Measurements from ENCODE around the gene AP4E1.

AP4E1 gene

GRCh38 chr15:50997371-50998051 lies 89.0 kb downstream of the AP4E1 start:
- no peak overlapping the region for H3K4me3 ChIP-seq (ENCODE audit: low read depth in 1 of 2, low read length in 2 of 2)
- no peak overlapping the region for H3K9ac ChIP-seq (ENCODE audit: low read depth in 1 of 2, low read length in 2 of 2)
- H3K9me3 ChIP-seq (ENCODE audit: control insufficient read depth in 1 of 2, low read length in 2 of 2): no peaks in the 10 kb centered on the region
- H3K36me3 ChIP-seq (ENCODE audit: control insufficient read depth in 1 of 2, insufficient read depth in 2 of 2, low read length in 2 of 2): peaks cover 13 to 30% of the 10 kb centered on the region in 2 donors
- no peaks in the 10 kb centered on the region for H3K27me3 ChIP-seq (ENCODE audit: control insufficient read depth in 1 of 2, insufficient read depth in 2 of 2, low read length in 2 of 2)
- no peaks in the 10 kb centered on the region for H3K4me1 ChIP-seq (ENCODE audit: control insufficient read depth in 1 of 2, insufficient read depth in 2 of 2, low read length in 2 of 2)
- no peak overlapping the region for H3K27ac ChIP-seq (ENCODE audit: low read depth, low read length)

GRCh38 chr15:51004103-51004551 lies 95.6 kb downstream of the AP4E1 start:
- Histone ChIP-seq H3K4me1 (ENCODE audit: control insufficient read depth in 1 of 2, insufficient read depth in 2 of 2, low read length in 2 of 2) (no peaks in the 10 kb centered on the region), H3K9me3 (ENCODE audit: control insufficient read depth in 1 of 2, low read length in 2 of 2) (no peaks in the 10 kb centered on the region), H3K9ac (ENCODE audit: low read depth in 1 of 2, low read length in 2 of 2) (no peak overlapping the region), H3K36me3 (ENCODE audit: control insufficient read depth in 1 of 2, insufficient read depth in 2 of 2, low read length in 2 of 2) (peaks cover 12 to 18% of the 10 kb centered on the region in 2 donors), H3K27ac (ENCODE audit: low read depth, low read length) (no peak overlapping the region), H3K27me3 (ENCODE audit: control insufficient read depth in 1 of 2, insufficient read depth in 2 of 2, low read length in 2 of 2) (no peaks in the 10 kb centered on the region), H3K4me3 (ENCODE audit: low read depth in 1 of 2, low read length in 2 of 2) (no peak overlapping the region)

GRCh38 chr15:51006336-51006985 lies 98.0 kb downstream of the AP4E1 start:
- Histone ChIP-seq H3K9ac (ENCODE audit: low read depth in 1 of 2, low read length in 2 of 2) (no peak overlapping the region), H3K27ac (ENCODE audit: low read depth, low read length) (no peak overlapping the region), H3K4me3 (ENCODE audit: low read depth in 1 of 2, low read length in 2 of 2) (no peak overlapping the region), H3K4me1 (ENCODE audit: control insufficient read depth in 1 of 2, insufficient read depth in 2 of 2, low read length in 2 of 2) (no peaks in the 10 kb centered on the region), H3K9me3 (ENCODE audit: control insufficient read depth in 1 of 2, low read length in 2 of 2) (no peaks in the 10 kb centered on the region), H3K36me3 (ENCODE audit: control insufficient read depth in 1 of 2, insufficient read depth in 2 of 2, low read length in 2 of 2) (peaks cover 12 to 16% of the 10 kb centered on the region in 2 donors), H3K27me3 (ENCODE audit: control insufficient read depth in 1 of 2, insufficient read depth in 2 of 2, low read length in 2 of 2) (no peaks in the 10 kb centered on the region)

GRCh38 chr15:51007131-51007666 lies 98.7 kb downstream of the AP4E1 start:
- no peaks in the 10 kb centered on the region for H3K27me3 ChIP-seq (ENCODE audit: control insufficient read depth in 1 of 2, insufficient read depth in 2 of 2, low read length in 2 of 2)
- no peak overlapping the region for H3K27ac ChIP-seq (ENCODE audit: low read depth, low read length)
- no peak overlapping the region for H3K4me3 ChIP-seq (ENCODE audit: low read depth in 1 of 2, low read length in 2 of 2)
- H3K9ac ChIP-seq (ENCODE audit: low read depth in 1 of 2, low read length in 2 of 2): no peak overlapping the region
- H3K36me3 ChIP-seq (ENCODE audit: control insufficient read depth in 1 of 2, insufficient read depth in 2 of 2, low read length in 2 of 2): peaks cover 10 to 12% of the 10 kb centered on the region in 2 donors
- no peaks in the 10 kb centered on the region for H3K9me3 ChIP-seq (ENCODE audit: control insufficient read depth in 1 of 2, low read length in 2 of 2)
- no peaks in the 10 kb centered on the region for H3K4me1 ChIP-seq (ENCODE audit: control insufficient read depth in 1 of 2, insufficient read depth in 2 of 2, low read length in 2 of 2)

GRCh38 chr15:51011212-51011611 lies 102.7 kb downstream of the AP4E1 start:
- Histone ChIP-seq H3K36me3 (ENCODE audit: control insufficient read depth in 1 of 2, insufficient read depth in 2 of 2, low read length in 2 of 2) (peaks cover 0 to 7% of the 10 kb centered on the region in 2 donors), H3K4me1 (ENCODE audit: control insufficient read depth in 1 of 2, insufficient read depth in 2 of 2, low read length in 2 of 2) (no peaks in the 10 kb centered on the region), H3K27me3 (ENCODE audit: control insufficient read depth in 1 of 2, insufficient read depth in 2 of 2, low read length in 2 of 2) (no peaks in the 10 kb centered on the region), H3K9ac (ENCODE audit: low read depth in 1 of 2, low read length in 2 of 2) (no peak overlapping the region), H3K9me3 (ENCODE audit: control insufficient read depth in 1 of 2, low read length in 2 of 2) (no peaks in the 10 kb centered on the region), H3K27ac (ENCODE audit: low read depth, low read length) (no peak overlapping the region), H3K4me3 (ENCODE audit: low read depth in 1 of 2, low read length in 2 of 2) (no peak overlapping the region)

- Histone ChIP-seq H3K4me1 (ENCODE audit: control insufficient read depth in 1 of 2, insufficient read depth in 2 of 2, low read length in 2 of 2) (no peaks in the 10 kb centered on the region), H3K27me3 (ENCODE audit: control insufficient read depth in 1 of 2, insufficient read depth in 2 of 2, low read length in 2 of 2) (no peaks in the 10 kb centered on the region), H3K9me3 (ENCODE audit: control insufficient read depth in 1 of 2, low read length in 2 of 2) (no peaks in the 10 kb centered on the region), H3K36me3 (ENCODE audit: control insufficient read depth in 1 of 2, insufficient read depth in 2 of 2, low read length in 2 of 2) (no peaks in the 10 kb centered on the region), H3K9ac (ENCODE audit: low read depth in 1 of 2, low read length in 2 of 2) (no peak overlapping the region), H3K27ac (ENCODE audit: low read depth, low read length) (no peak overlapping the region), H3K4me3 (ENCODE audit: low read depth in 1 of 2, low read length in 2 of 2) (no peak overlapping the region)
Observed at GRCh38 chr15:51016615-51017014, 108.1 kb downstream of the AP4E1 start.

GRCh38 chr15:51022206-51022605 lies 113.7 kb downstream of the AP4E1 start:
- H3K27me3 ChIP-seq (ENCODE audit: control insufficient read depth in 1 of 2, insufficient read depth in 2 of 2, low read length in 2 of 2): no peaks in the 10 kb centered on the region
- no peak overlapping the region for H3K4me3 ChIP-seq (ENCODE audit: low read depth in 1 of 2, low read length in 2 of 2)

GRCh38 chr15:51023499-51023898 lies 115.0 kb downstream of the AP4E1 start:
- H3K36me3 ChIP-seq (ENCODE audit: control insufficient read depth in 1 of 2, insufficient read depth in 2 of 2, low read length in 2 of 2): no peaks in the 10 kb centered on the region
- no peak overlapping the region for H3K27ac ChIP-seq (ENCODE audit: low read depth, low read length)
- H3K4me3 ChIP-seq (ENCODE audit: low read depth in 1 of 2, low read length in 2 of 2): no peak overlapping the region
- H3K27me3 ChIP-seq (ENCODE audit: control insufficient read depth in 1 of 2, insufficient read depth in 2 of 2, low read length in 2 of 2): no peaks in the 10 kb centered on the region
- peaks cover 0 to 5% of the 10 kb centered on the region in 2 donors for H3K9me3 ChIP-seq (ENCODE audit: control insufficient read depth in 1 of 2, low read length in 2 of 2)
- no peak overlapping the region for H3K9ac ChIP-seq (ENCODE audit: low read depth in 1 of 2, low read length in 2 of 2)
- no peaks in the 10 kb centered on the region for H3K4me1 ChIP-seq (ENCODE audit: control insufficient read depth in 1 of 2, insufficient read depth in 2 of 2, low read length in 2 of 2)

More at GRCh38 chr15:51022206-51022605, 113.7 kb downstream of the AP4E1 start:
- Histone ChIP-seq H3K9ac (ENCODE audit: low read depth in 1 of 2, low read length in 2 of 2) (no peak overlapping the region), H3K36me3 (ENCODE audit: control insufficient read depth in 1 of 2, insufficient read depth in 2 of 2, low read length in 2 of 2) (no peaks in the 10 kb centered on the region), H3K9me3 (ENCODE audit: control insufficient read depth in 1 of 2, low read length in 2 of 2) (peaks cover 0 to 5% of the 10 kb centered on the region in 2 donors), H3K27ac (ENCODE audit: low read depth, low read length) (no peak overlapping the region), H3K4me1 (ENCODE audit: control insufficient read depth in 1 of 2, insufficient read depth in 2 of 2, low read length in 2 of 2) (no peaks in the 10 kb centered on the region)

- H3K4me1 ChIP-seq (ENCODE audit: control insufficient read depth in 1 of 2, insufficient read depth in 2 of 2, low read length in 2 of 2): no peaks in the 10 kb centered on the region
- no peak overlapping the region for H3K27ac ChIP-seq (ENCODE audit: low read depth, low read length)
Observed at GRCh38 chr15:51024735-51025453, 116.4 kb downstream of the AP4E1 start.

GRCh38 chr15:51025454-51025846 lies 117.0 kb downstream of the AP4E1 start:
- H3K27ac ChIP-seq (ENCODE audit: low read depth, low read length): no peak overlapping the region
- H3K9ac ChIP-seq (ENCODE audit: low read depth in 1 of 2, low read length in 2 of 2): no peak overlapping the region
- H3K4me3 ChIP-seq (ENCODE audit: low read depth in 1 of 2, low read length in 2 of 2): no peak overlapping the region
- no peaks in the 10 kb centered on the region for H3K27me3 ChIP-seq (ENCODE audit: control insufficient read depth in 1 of 2, insufficient read depth in 2 of 2, low read length in 2 of 2)
- H3K36me3 ChIP-seq (ENCODE audit: control insufficient read depth in 1 of 2, insufficient read depth in 2 of 2, low read length in 2 of 2): no peaks in the 10 kb centered on the region
- peaks cover 0 to 5% of the 10 kb centered on the region in 2 donors for H3K9me3 ChIP-seq (ENCODE audit: control insufficient read depth in 1 of 2, low read length in 2 of 2)
- H3K4me1 ChIP-seq (ENCODE audit: control insufficient read depth in 1 of 2, insufficient read depth in 2 of 2, low read length in 2 of 2): no peaks in the 10 kb centered on the region

More at GRCh38 chr15:51024735-51025453, 116.4 kb downstream of the AP4E1 start:
- H3K9me3 ChIP-seq (ENCODE audit: control insufficient read depth in 1 of 2, low read length in 2 of 2): peaks cover 0 to 5% of the 10 kb centered on the region in 2 donors
- H3K4me3 ChIP-seq (ENCODE audit: low read depth in 1 of 2, low read length in 2 of 2): no peak overlapping the region
- H3K9ac ChIP-seq (ENCODE audit: low read depth in 1 of 2, low read length in 2 of 2): no peak overlapping the region
- no peaks in the 10 kb centered on the region for H3K27me3 ChIP-seq (ENCODE audit: control insufficient read depth in 1 of 2, insufficient read depth in 2 of 2, low read length in 2 of 2)
- H3K36me3 ChIP-seq (ENCODE audit: control insufficient read depth in 1 of 2, insufficient read depth in 2 of 2, low read length in 2 of 2): no peaks in the 10 kb centered on the region

All from duodenal mucosa (tissue), 2 donors.